ENCODE measurements around the gene KCTD2.

The KCTD2 gene

GRCh38 chr17:75077072-75077495 is 30.1 kb downstream of the KCTD2 start:
- peaks cover 8% of the 10 kb centered on the region for H3K4me1 ChIP-seq (ENCODE audit: control insufficient read depth, low read depth, low read length)
- H3K4ac ChIP-seq (ENCODE audit: low read depth, low read length), result no peak overlapping the region
- H4K5ac ChIP-seq (ENCODE audit: low read length), result no peak overlapping the region
- no peak overlapping the region for H3K27ac ChIP-seq (ENCODE audit: low read depth, low read length)
- H3K4me2 ChIP-seq (ENCODE audit: low read length), result no peak overlapping the region
- WGBS (ENCODE audit: extremely low coverage, insufficient coverage, low lambda C conversion rate), result no CpG with 5 or more reads among the region's 30 CpGs
- H3K9ac ChIP-seq (ENCODE audit: low read length), result no peak overlapping the region
- DNase-seq, result no peak
- no peak overlapping the region for H2BK15ac ChIP-seq (replicated peaks; ENCODE audit: low read depth)
- H3K4me3 ChIP-seq (ENCODE audit: low read length), result no peak overlapping the region
- H3K27me3 ChIP-seq (ENCODE audit: insufficient read depth, low read length, poor library complexity), result no peaks in the 10 kb centered on the region
- no peak overlapping the region for H4K8ac ChIP-seq (ENCODE audit: low read depth, low read length)
- H2BK5ac ChIP-seq (ENCODE audit: low read length), result no peak overlapping the region
- no peak overlapping the region for H3K18ac ChIP-seq (ENCODE audit: low read length)
- peak overlapping the region; percentile 63 for H3K56ac ChIP-seq (ENCODE audit: low read length)
- H3K79me2 ChIP-seq (ENCODE audit: control insufficient read depth, insufficient read depth, low read length), result no peaks in the 10 kb centered on the region
- no peaks in the 10 kb centered on the region for H3K79me1 ChIP-seq (ENCODE audit: low read length)
- no peaks in the 10 kb centered on the region for H3K36me3 ChIP-seq (ENCODE audit: control insufficient read depth, insufficient read depth, low read length)
- no peak overlapping the region for H2AK5ac ChIP-seq (ENCODE audit: low read length)
- H3K23ac ChIP-seq (ENCODE audit: low read length), result no peak overlapping the region
- no peak overlapping the region for H2BK120ac ChIP-seq (ENCODE audit: low read depth, low read length)

- H3K79me2 ChIP-seq (ENCODE audit: control insufficient read depth, insufficient read depth, low read length), result no peaks in the 10 kb centered on the region
Measured at GRCh38 chr17:75077496-75078283, 30.7 kb downstream of the KCTD2 start.

GRCh38 chr17:75078284-75079022 is 31.4 kb downstream of the KCTD2 start:
- no peaks in the 10 kb centered on the region for H3K79me2 ChIP-seq (ENCODE audit: control insufficient read depth, insufficient read depth, low read length)
- no peak overlapping the region for H3K4me3 ChIP-seq (ENCODE audit: low read length)
- H3K4me1 ChIP-seq (ENCODE audit: control insufficient read depth, low read depth, low read length), result peaks cover 10% of the 10 kb centered on the region
- no peak overlapping the region for H2BK120ac ChIP-seq (ENCODE audit: low read depth, low read length)
- no peak overlapping the region for H3K4ac ChIP-seq (ENCODE audit: low read depth, low read length)
- no peak overlapping the region for H3K18ac ChIP-seq (ENCODE audit: low read length)
- DNase-seq, result no peak
- no peaks in the 10 kb centered on the region for H3K27me3 ChIP-seq (ENCODE audit: insufficient read depth, low read length, poor library complexity)
- no peak overlapping the region for H2AK5ac ChIP-seq (ENCODE audit: low read length)
- no peak overlapping the region for H2BK15ac ChIP-seq (replicated peaks; ENCODE audit: low read depth)
- WGBS (ENCODE audit: extremely low coverage, insufficient coverage, low lambda C conversion rate), result no CpG with 5 or more reads among the region's 17 CpGs
- no peak overlapping the region for H4K5ac ChIP-seq (ENCODE audit: low read length)
- no peak overlapping the region for H3K9ac ChIP-seq (ENCODE audit: low read length)
- H3K27ac ChIP-seq (ENCODE audit: low read depth, low read length), result no peak overlapping the region
- H3K79me1 ChIP-seq (ENCODE audit: low read length), result no peaks in the 10 kb centered on the region
- no peak overlapping the region for H3K23ac ChIP-seq (ENCODE audit: low read length)
- H3K36me3 ChIP-seq (ENCODE audit: control insufficient read depth, insufficient read depth, low read length), result no peaks in the 10 kb centered on the region
- no peak overlapping the region for H4K8ac ChIP-seq (ENCODE audit: low read depth, low read length)
- peak overlapping the region; percentile 27 for H3K56ac ChIP-seq (ENCODE audit: low read length)
- H3K4me2 ChIP-seq (ENCODE audit: low read length), result no peak overlapping the region
- H2BK5ac ChIP-seq (ENCODE audit: low read length), result no peak overlapping the region

More at GRCh38 chr17:75077496-75078283, 30.7 kb downstream of the KCTD2 start:
- no peak overlapping the region for H4K5ac ChIP-seq (ENCODE audit: low read length)
- no peak overlapping the region for H3K27ac ChIP-seq (ENCODE audit: low read depth, low read length)
- no peak overlapping the region for H2BK120ac ChIP-seq (ENCODE audit: low read depth, low read length)
- H3K23ac ChIP-seq (ENCODE audit: low read length), result no peak overlapping the region
- no CpG with 5 or more reads among the region's 53 CpGs for WGBS (ENCODE audit: extremely low coverage, insufficient coverage, low lambda C conversion rate)
- no peak overlapping the region for H3K4me2 ChIP-seq (ENCODE audit: low read length)
- no peaks in the 10 kb centered on the region for H3K36me3 ChIP-seq (ENCODE audit: control insufficient read depth, insufficient read depth, low read length)
- H3K18ac ChIP-seq (ENCODE audit: low read length), result no peak overlapping the region
- no peaks in the 10 kb centered on the region for H3K27me3 ChIP-seq (ENCODE audit: insufficient read depth, low read length, poor library complexity)
- no peak overlapping the region for H4K8ac ChIP-seq (ENCODE audit: low read depth, low read length)
- H2BK15ac ChIP-seq (replicated peaks; ENCODE audit: low read depth), result no peak overlapping the region
- peak overlapping the region; percentile 63 for H3K56ac ChIP-seq (ENCODE audit: low read length)
- H3K9ac ChIP-seq (ENCODE audit: low read length), result peak overlapping the region; percentile 4
- H2AK5ac ChIP-seq (ENCODE audit: low read length), result no peak overlapping the region
- H2BK5ac ChIP-seq (ENCODE audit: low read length), result peak overlapping the region; percentile 23
- H3K79me1 ChIP-seq (ENCODE audit: low read length), result no peaks in the 10 kb centered on the region
- H3K4ac ChIP-seq (ENCODE audit: low read depth, low read length), result no peak overlapping the region
- DNase-seq, result no peak
- H3K4me3 ChIP-seq (ENCODE audit: low read length), result no peak overlapping the region
- peaks cover 10% of the 10 kb centered on the region for H3K4me1 ChIP-seq (ENCODE audit: control insufficient read depth, low read depth, low read length)

GRCh38 chr17:75079023-75079373 is 32.0 kb downstream of the KCTD2 start:
- no peak overlapping the region for H4K8ac ChIP-seq (ENCODE audit: low read depth, low read length)
- peaks cover 13% of the 10 kb centered on the region for H3K4me1 ChIP-seq (ENCODE audit: control insufficient read depth, low read depth, low read length)
- no peaks in the 10 kb centered on the region for H3K79me1 ChIP-seq (ENCODE audit: low read length)
- no peak overlapping the region for H3K27ac ChIP-seq (ENCODE audit: low read depth, low read length)
- H3K18ac ChIP-seq (ENCODE audit: low read length), result no peak overlapping the region
- no peak overlapping the region for H3K23ac ChIP-seq (ENCODE audit: low read length)
- no CpG with 5 or more reads among the region's 8 CpGs for WGBS (ENCODE audit: extremely low coverage, insufficient coverage, low lambda C conversion rate)
- no peak overlapping the region for H3K4me2 ChIP-seq (ENCODE audit: low read length)
- H3K36me3 ChIP-seq (ENCODE audit: control insufficient read depth, insufficient read depth, low read length), result no peaks in the 10 kb centered on the region
- H3K9ac ChIP-seq (ENCODE audit: low read length), result no peak overlapping the region
- no peak overlapping the region for H2AK5ac ChIP-seq (ENCODE audit: low read length)
- H3K56ac ChIP-seq (ENCODE audit: low read length), result peak overlapping the region; percentile 27
- no peak overlapping the region for H2BK15ac ChIP-seq (replicated peaks; ENCODE audit: low read depth)
- H3K27me3 ChIP-seq (ENCODE audit: insufficient read depth, low read length, poor library complexity), result no peaks in the 10 kb centered on the region
- H2BK5ac ChIP-seq (ENCODE audit: low read length), result no peak overlapping the region
- H2BK120ac ChIP-seq (ENCODE audit: low read depth, low read length), result no peak overlapping the region
- H4K5ac ChIP-seq (ENCODE audit: low read length), result no peak overlapping the region
- no peak overlapping the region for H3K4me3 ChIP-seq (ENCODE audit: low read length)
- no peak overlapping the region for H3K4ac ChIP-seq (ENCODE audit: low read depth, low read length)
- no peak for DNase-seq
- H3K79me2 ChIP-seq (ENCODE audit: control insufficient read depth, insufficient read depth, low read length), result no peaks in the 10 kb centered on the region

GRCh38 chr17:75081611-75082540 is 34.9 kb downstream of the KCTD2 start:
- no peak for DNase-seq
- no peak overlapping the region for H4K5ac ChIP-seq (ENCODE audit: low read length)
- no peaks in the 10 kb centered on the region for H3K79me1 ChIP-seq (ENCODE audit: low read length)
- no peak overlapping the region for H2BK120ac ChIP-seq (ENCODE audit: low read depth, low read length)
- H2BK15ac ChIP-seq (replicated peaks; ENCODE audit: low read depth), result no peak overlapping the region
- H3K4me2 ChIP-seq (ENCODE audit: low read length), result no peak overlapping the region
- H3K27me3 ChIP-seq (ENCODE audit: insufficient read depth, low read length, poor library complexity), result no peaks in the 10 kb centered on the region
- H2BK5ac ChIP-seq (ENCODE audit: low read length), result no peak overlapping the region
- peak overlapping the region; percentile 12 for H3K56ac ChIP-seq (ENCODE audit: low read length)
- H3K27ac ChIP-seq (ENCODE audit: low read depth, low read length), result no peak overlapping the region
- no peak overlapping the region for H3K4me3 ChIP-seq (ENCODE audit: low read length)
- no peaks in the 10 kb centered on the region for H3K36me3 ChIP-seq (ENCODE audit: control insufficient read depth, insufficient read depth, low read length)
- H3K18ac ChIP-seq (ENCODE audit: low read length), result no peak overlapping the region
- peak overlapping the region; percentile 72 for H2AK5ac ChIP-seq (ENCODE audit: low read length)
- no peak overlapping the region for H3K4ac ChIP-seq (ENCODE audit: low read depth, low read length)
- H3K9ac ChIP-seq (ENCODE audit: low read length), result no peak overlapping the region
- H3K79me2 ChIP-seq (ENCODE audit: control insufficient read depth, insufficient read depth, low read length), result no peaks in the 10 kb centered on the region
- no peak overlapping the region for H4K8ac ChIP-seq (ENCODE audit: low read depth, low read length)
- no peak overlapping the region for H3K23ac ChIP-seq (ENCODE audit: low read length)
- WGBS (ENCODE audit: extremely low coverage, insufficient coverage, low lambda C conversion rate), result no CpG with 5 or more reads among the region's 13 CpGs
- peaks cover 20% of the 10 kb centered on the region for H3K4me1 ChIP-seq (ENCODE audit: control insufficient read depth, low read depth, low read length)
